ENCODE measurements around the gene PTPN5. TPM values are rescaled to one million over a fixed set of nuclear protein-coding genes. Genes with fewer than 3 reads are reported as not detected.
A peak's percentile ranks its signal among the peaks of the same experiment; 100 is the strongest.

Gene PTPN5
- total RNA-seq, 1 donor from 2014 or later: 6.7 TPM

- Histone ChIP-seq H3K9me3 (no peaks in the 10 kb centered on the region), H3K27ac (no peak overlapping the region), H3K36me3 (no peaks in the 10 kb centered on the region), H3K27me3 (no peaks in the 10 kb centered on the region), H3K4me3 (no peak overlapping the region), H3K4me1 (no peaks in the 10 kb centered on the region)
- no peak for TF ChIP-seq CTCF (IDR thresholded peaks at IDR 0.05)
- intact Hi-C loops (cut with DNase I): no loop called here
- no peak for DNase-seq (ENCODE audit: low spot score in 2 of 2)
Observed at GRCh38 chr11:18756889-18757288, 34.7 kb downstream of the PTPN5 start.

DNA sequence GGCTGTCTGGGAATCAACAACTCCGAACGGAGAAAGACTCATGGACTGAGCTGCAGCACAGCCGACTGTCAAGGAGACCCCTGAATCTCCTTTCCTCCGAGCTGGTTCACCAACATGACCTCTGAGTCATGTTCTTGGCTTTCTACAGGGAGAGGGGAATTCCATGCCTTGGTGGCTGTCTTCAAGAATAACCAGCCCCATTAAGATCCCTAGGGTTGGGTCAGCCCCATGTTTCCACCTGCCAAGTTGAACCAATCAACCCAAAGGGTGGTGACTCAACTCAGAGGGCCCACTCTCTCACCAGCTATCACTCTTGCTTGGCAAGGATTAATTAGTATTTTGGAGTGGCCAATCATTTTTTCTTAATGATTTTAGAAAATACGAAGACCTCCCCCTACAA is 37.3 kb downstream of the PTPN5 start:
- no peak for DNase-seq (ENCODE audit: low spot score in 2 of 2)
- TF ChIP-seq CTCF (IDR thresholded peaks at IDR 0.05): no peak
- no peaks in the 10 kb centered on the region for H3K4me1 ChIP-seq
- intact Hi-C loops (cut with DNase I): no loop called here
- no peaks in the 10 kb centered on the region for H3K9me3 ChIP-seq
- no peaks in the 10 kb centered on the region for H3K27me3 ChIP-seq
- H3K36me3 ChIP-seq: no peaks in the 10 kb centered on the region
- no peak overlapping the region for H3K27ac ChIP-seq
- H3K4me3 ChIP-seq: no peak overlapping the region

DNA sequence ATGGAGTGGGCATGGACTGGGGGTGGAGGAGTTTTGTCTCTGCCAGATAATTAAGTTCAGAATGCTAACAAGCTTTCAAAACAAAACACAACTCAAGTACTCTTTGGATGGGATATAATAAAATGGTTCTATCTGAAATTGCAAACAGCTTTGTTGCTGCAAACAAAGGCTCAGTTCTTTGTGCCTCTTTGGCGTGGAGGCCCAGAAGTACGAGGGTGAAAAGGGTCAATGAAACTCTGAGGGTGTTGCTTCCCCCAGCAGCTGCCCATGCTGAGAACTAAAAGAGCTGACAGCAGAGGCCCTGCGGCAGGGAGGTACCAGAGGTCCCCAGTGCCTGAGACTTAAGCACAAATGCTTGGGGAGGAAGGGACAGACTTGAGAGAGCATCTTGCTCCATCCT is 39.1 kb downstream of the PTPN5 start:
- TF ChIP-seq CTCF (IDR thresholded peaks at IDR 0.05): no peak
- intact Hi-C loops (cut with DNase I): no loop called here
- H3K27me3 ChIP-seq: no peaks in the 10 kb centered on the region
- no peak overlapping the region for H3K27ac ChIP-seq
- no peaks in the 10 kb centered on the region for H3K9me3 ChIP-seq
- no peak for DNase-seq (ENCODE audit: low spot score in 2 of 2)
- H3K4me1 ChIP-seq: no peaks in the 10 kb centered on the region
- no peak overlapping the region for H3K4me3 ChIP-seq
- no peaks in the 10 kb centered on the region for H3K36me3 ChIP-seq

- no peak for TF ChIP-seq CTCF (IDR thresholded peaks at IDR 0.05)
Observed at GRCh38 chr11:18750944-18751343, 40.7 kb downstream of the PTPN5 start.

GRCh38 chr11:18749681-18750319 is 41.8 kb downstream of the PTPN5 start:
- H3K27ac ChIP-seq: no peak overlapping the region
- DNase-seq (ENCODE audit: low spot score in 2 of 2): peak in 1 of 2 donors; percentile 77
- H3K9me3 ChIP-seq: no peaks in the 10 kb centered on the region
- no peaks in the 10 kb centered on the region for H3K27me3 ChIP-seq
- intact Hi-C loops (cut with DNase I): no loop called here
- H3K4me1 ChIP-seq: no peaks in the 10 kb centered on the region
- no peak for TF ChIP-seq CTCF (IDR thresholded peaks at IDR 0.05)
- no peak overlapping the region for H3K4me3 ChIP-seq
- H3K36me3 ChIP-seq: no peaks in the 10 kb centered on the region

More at GRCh38 chr11:18750944-18751343, 40.7 kb downstream of the PTPN5 start:
- no peak for DNase-seq (ENCODE audit: low spot score in 2 of 2)
- Histone ChIP-seq H3K27ac (no peak overlapping the region), H3K4me3 (no peak overlapping the region), H3K36me3 (no peaks in the 10 kb centered on the region), H3K27me3 (no peaks in the 10 kb centered on the region), H3K4me1 (no peaks in the 10 kb centered on the region), H3K9me3 (no peaks in the 10 kb centered on the region)
- intact Hi-C loops (cut with DNase I): no loop called here

Data from ascending aorta (tissue), 2 donors.